ENCODE results near the gene PHF19. TPM values are rescaled to one million over a fixed set of nuclear protein-coding genes. Genes with fewer than 3 reads are reported as not detected.

Gene PHF19
- total and polyA plus RNA-seq, 2 experiments from 2014 or later = 16.8 to 31.0 TPM

- TF ChIP-seq JUNB (IDR thresholded peaks at IDR 0.05; ENCODE audit: unreplicated experiment) (no peak), POLR2AphosphoS5 (IDR thresholded peaks at IDR 0.05; ENCODE audit: low read depth) (no peak), NANOG (IDR thresholded peaks at IDR 0.05; ENCODE audit: borderline replicate concordance) (no peak), CREB1 (CRISPR knock-in tag; IDR thresholded peaks at IDR 0.05; ENCODE audit: low read depth) (no peak), CTCF (conservative IDR thresholded peaks at IDR 0.05; ENCODE audit: low read depth in 2 of 2) (no peak), ZNF114 (CRISPR knock-in tag; IDR thresholded peaks at IDR 0.05) (no peak), ZNF331 (CRISPR knock-in tag; IDR thresholded peaks at IDR 0.05; ENCODE audit: low read depth) (no peak), REST (IDR thresholded peaks at IDR 0.05; ENCODE audit: unreplicated experiment) (no peak)
These were observed 11.6 kb upstream of the PHF19 start (continued) for GRCh38 chr9:120888626-120889025.

- H3K27ac ChIP-seq (ENCODE audit: low read depth) = no peak overlapping the region
- no peak for TF ChIP-seq JUNB (IDR thresholded peaks at IDR 0.05; ENCODE audit: unreplicated experiment)
- no peak for TF ChIP-seq REST (IDR thresholded peaks at IDR 0.05; ENCODE audit: unreplicated experiment)
- TF ChIP-seq STAT1 (IDR thresholded peaks at IDR 0.05; ENCODE audit: unreplicated experiment) = no peak
- TF ChIP-seq ZNF114 (CRISPR knock-in tag; IDR thresholded peaks at IDR 0.05) = no peak
- no peak for TF ChIP-seq ZNF462 (CRISPR knock-in tag; IDR thresholded peaks at IDR 0.05)
These were observed 9.5 kb upstream of the PHF19 start for GRCh38 chr9:120886490-120886967.

More at GRCh38 chr9:120886490-120886967, 9.5 kb upstream of the PHF19 start:
- Histone ChIP-seq H3K4me3 (no peak overlapping the region), H3K4me2 (no peak overlapping the region), H4K20me1 (replicated peaks; ENCODE audit: insufficient read depth) (no peaks in the 10 kb centered on the region), H2AFZ (no peak overlapping the region), H3K4me1 (ENCODE audit: insufficient read depth) (no peaks in the 10 kb centered on the region; the same call in 1 of the 2 replicates), H3K27me3 (ENCODE audit: insufficient read depth) (no peaks in the 10 kb centered on the region), H3K9me2 (ENCODE audit: insufficient read depth) (no peaks in the 10 kb centered on the region), H3K36me3 (ENCODE audit: insufficient read depth) (no peaks in the 10 kb centered on the region), H3K79me2 (replicated peaks; ENCODE audit: insufficient read depth) (no peaks in the 10 kb centered on the region), H3F3A (replicated peaks; ENCODE audit: low read depth) (no peaks in the 10 kb centered on the region)
- H3K4me1 Mint-ChIP-seq = peaks cover 18% of the 10 kb centered on the region
- ATAC-seq = no peak
- H3K9me3 Mint-ChIP-seq = no peaks in the 10 kb centered on the region
- DNase-seq (ENCODE audit: low spot score) = no peak
- no peak overlapping the region for H3K4me3 Mint-ChIP-seq
- H3K27ac Mint-ChIP-seq = no peak overlapping the region
- H3K36me3 Mint-ChIP-seq (ENCODE audit: low read depth) = no peaks in the 10 kb centered on the region
- peaks cover 11% of the 10 kb centered on the region for H3K27me3 Mint-ChIP-seq (ENCODE audit: insufficient read depth, low read depth, poor library complexity)

Measured in GM23338 (cell line).